Suprapubic skin (tissue), 3 donors: Measurements from ENCODE around the gene AMOTL1.

Experiments used
- POLR2AphosphoS5 ChIP-seq, 3 donors: sonication (generic); formaldehyde crosslinking; IDR thresholded peaks; one replicate each; pipeline ENCODE4 v1.6.1; 2017; ENCODE audit warnings: antibody characterized with exemption in 3 of 3
- TF ChIP-seq, protein P1 (sequence below), 2 donors: fragments of 200-600 bp in 1 of 2; fragments of 450-650 bp in 1 of 2; sonication (generic) in 1 of 2; IDR thresholded peaks; one replicate each; pipeline ENCODE4 v1.5.1; 2016 to 2019; ENCODE audit warnings: antibody characterized with exemption in 2 of 2, mild to moderate bottlenecking in 1 of 2, moderate library complexity in 1 of 2

DNA sequence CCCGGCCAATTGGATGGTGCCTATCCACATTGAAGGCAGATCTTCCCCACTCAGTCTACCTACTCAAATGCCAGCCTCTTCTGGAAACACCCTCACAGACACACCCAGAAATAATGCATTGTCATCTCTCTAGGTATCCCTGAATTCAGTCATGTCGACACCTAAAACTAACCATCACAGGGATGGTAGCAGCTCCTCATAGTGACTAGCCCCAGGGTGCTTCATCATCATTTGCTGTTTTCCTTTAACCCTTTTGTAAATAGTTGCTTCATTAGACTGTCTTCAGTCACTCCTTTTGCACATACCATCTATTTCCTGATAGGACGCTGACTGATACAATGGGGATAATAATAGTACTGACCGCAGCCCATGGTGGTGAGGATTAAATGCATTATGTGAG is 18.8 kb upstream of the AMOTL1 start:
- TF ChIP-seq, protein P1, sequence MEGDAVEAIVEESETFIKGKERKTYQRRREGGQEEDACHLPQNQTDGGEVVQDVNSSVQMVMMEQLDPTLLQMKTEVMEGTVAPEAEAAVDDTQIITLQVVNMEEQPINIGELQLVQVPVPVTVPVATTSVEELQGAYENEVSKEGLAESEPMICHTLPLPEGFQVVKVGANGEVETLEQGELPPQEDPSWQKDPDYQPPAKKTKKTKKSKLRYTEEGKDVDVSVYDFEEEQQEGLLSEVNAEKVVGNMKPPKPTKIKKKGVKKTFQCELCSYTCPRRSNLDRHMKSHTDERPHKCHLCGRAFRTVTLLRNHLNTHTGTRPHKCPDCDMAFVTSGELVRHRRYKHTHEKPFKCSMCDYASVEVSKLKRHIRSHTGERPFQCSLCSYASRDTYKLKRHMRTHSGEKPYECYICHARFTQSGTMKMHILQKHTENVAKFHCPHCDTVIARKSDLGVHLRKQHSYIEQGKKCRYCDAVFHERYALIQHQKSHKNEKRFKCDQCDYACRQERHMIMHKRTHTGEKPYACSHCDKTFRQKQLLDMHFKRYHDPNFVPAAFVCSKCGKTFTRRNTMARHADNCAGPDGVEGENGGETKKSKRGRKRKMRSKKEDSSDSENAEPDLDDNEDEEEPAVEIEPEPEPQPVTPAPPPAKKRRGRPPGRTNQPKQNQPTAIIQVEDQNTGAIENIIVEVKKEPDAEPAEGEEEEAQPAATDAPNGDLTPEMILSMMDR (IDR thresholded peaks at IDR 0.05): no peak
- no peak for TF ChIP-seq POLR2AphosphoS5 (IDR thresholded peaks at IDR 0.05)
